Stimulated activated CD8-positive, alpha-beta memory T cell treated with anti-CD3 and anti-CD28 coated beads, Interleukin-7, amount 100 ng/mL, for 24 hours (primary cell): ENCODE data around the gene CORT.
"Not testable (repeated sequence)": the region's sequence is repeated elsewhere in the genome, so short reads cannot be mapped to it uniquely, and the experiment has no call there.

Experiments
- DNase-seq: peaks from one replicate; pipeline ENCODE4 v3.0.0-alpha.2; 2020; ENCODE audit warnings: low read depth

The CORT gene

DNA sequence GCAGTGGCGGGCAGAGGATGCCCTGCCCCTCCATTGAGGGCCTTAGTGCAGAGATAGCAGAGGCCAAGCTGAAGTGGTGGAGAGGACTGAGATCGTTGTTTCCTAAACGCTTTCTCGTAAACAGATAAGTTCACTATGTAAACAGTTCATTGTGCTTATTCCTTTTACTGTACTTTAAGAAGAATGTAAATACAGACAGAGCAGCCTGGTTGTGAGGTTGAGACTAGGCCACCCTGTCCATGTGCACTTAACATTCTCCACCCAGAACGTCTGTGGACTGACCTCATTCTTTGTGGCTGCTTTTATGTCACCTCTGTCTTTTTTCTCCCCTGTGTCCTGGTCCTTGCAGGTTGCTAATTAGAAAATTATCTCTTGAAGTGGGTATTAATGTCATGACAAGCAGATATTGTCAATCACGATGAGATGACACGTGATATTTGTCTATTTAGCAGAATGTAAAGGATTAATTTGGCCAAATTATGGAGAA is 11.1 kb upstream of the CORT start:
- DNase-seq = no peak

DNA sequence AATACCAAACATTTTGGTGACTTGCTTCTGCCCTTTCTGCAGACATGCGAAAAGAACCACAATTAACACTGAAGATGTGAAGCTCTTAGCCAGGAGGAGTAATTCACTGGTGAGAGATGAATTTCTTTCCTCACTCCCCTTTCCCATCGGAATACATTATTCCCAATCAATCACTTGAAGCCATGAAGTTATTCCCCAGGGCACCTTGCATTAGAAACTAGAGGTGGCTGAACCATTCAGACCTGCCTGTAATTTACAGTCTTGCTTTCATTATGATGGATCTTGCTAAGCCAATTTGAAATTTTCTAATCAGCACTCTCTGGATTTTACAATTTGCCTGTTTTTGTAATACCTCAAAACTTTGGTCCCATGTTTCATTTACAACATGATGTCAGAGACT is 9.5 kb upstream of the CORT start:
- no peak for DNase-seq

DNA sequence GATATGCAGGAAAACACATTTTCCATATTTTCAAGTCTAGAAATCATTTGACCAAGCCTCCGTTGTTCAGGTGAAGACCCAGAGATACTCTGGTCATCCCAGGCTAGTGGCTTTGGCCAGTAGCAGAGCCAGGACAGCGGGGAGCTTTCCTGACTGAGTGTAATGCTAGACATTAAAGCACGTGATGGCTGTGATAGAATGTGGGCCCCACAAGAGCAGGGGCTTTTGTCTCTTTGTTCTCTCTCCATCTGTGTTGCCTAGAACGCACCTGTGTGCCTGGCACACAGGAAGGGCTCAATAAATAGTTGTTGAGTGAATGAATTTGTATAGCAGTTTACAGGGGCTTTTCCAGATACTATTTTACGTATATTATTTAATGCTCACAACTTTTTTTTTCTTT is 9.0 kb upstream of the CORT start:
- DNase-seq = no peak

- no peak for DNase-seq
These were observed 5.6 kb upstream of the CORT start for GRCh38 chr1:10444248-10444647.

DNA sequence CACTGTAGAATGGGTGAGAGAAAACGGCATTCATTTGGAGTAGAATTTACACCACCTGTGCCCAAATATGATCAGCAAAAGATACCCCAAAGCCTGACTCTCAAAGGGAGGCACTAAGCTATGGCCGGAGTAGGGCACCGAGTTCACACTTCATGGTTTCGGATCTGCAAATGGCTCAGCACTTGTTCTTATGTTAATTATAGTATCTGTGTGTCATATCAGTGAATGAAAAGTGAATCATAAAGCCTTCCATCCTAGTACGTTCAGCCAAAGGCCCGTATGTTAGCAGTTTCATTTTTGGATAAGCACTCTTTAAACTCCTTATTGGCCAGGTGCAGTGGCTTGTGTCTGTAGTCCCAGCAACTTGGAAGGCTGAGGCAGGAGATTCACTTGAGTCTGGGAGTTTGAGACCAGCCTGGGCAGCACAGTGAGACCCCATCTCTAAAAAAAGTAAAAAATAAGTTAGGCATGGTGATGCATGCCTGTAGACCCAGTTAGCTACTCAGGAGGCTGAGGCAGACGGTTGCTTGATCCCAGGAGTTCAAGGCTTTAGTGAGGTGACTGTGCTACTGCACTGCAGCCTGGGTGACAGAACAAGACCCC is 4.9 kb upstream of the CORT start:
- DNase-seq = no peak

DNA sequence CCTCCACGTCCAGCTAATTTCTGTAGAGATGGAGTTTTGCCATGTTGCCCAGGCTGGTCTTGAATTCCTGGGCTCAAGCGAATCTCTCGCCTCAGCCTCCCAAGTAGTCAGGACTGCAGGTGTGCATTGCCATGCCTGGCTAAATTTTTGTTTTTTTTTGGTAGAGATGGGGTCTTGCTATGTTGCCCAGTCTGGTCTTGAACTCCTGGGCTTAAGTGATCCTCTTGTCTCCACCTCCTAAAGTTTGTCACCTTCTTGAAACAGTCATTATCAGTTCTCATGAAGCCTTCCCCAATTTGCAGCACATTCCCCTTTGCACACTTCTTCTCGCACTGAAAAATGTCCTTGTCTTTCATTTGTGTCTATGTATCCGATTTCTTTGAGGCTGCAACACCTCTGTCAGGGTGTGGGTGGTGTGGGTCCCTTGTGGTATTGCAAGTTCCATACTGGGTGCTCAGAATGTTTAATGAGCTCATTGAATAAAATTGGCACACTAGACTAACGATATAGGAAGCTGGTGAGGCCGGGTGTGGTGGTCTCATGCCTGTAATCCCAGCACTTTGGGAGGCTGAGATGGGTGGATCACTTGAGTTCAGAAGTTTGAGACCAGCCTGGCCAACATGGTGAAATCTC is 2.9 kb upstream of the CORT start:
- DNase-seq = no peak

DNA sequence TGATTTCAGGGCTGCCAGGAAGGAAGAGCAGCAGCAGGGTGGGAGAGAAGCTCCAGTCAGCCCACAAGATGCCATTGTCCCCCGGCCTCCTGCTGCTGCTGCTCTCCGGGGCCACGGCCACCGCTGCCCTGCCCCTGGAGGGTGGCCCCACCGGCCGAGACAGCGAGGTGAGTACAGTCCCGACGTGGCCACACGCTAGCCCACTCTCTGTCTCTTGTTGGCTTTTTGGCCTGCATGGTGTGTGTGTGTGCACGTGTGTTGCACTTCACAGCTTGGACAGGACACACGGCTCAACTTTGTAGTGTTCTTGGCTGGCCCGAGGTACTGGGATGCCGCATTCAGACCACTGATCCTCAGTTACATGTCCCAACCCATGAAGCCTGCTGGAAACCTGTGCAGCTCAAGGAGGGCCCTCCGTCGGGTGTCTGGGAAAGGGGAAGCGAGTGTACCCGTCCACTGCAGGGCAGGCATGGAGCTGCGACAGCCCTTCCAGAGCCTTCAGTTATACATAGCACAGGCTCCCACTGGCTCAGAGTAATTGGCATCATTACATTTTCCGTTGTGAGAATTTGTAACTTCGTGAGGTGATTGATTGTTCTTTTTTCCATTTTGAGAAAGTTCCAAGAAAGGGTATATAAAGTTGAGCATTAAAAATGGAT is 454 bp downstream of the CORT start:
- DNase-seq = no peak

- DNase-seq = no peak
These were observed 1.0 kb downstream of the CORT start for GRCh38 chr1:10450836-10451235.

DNA sequence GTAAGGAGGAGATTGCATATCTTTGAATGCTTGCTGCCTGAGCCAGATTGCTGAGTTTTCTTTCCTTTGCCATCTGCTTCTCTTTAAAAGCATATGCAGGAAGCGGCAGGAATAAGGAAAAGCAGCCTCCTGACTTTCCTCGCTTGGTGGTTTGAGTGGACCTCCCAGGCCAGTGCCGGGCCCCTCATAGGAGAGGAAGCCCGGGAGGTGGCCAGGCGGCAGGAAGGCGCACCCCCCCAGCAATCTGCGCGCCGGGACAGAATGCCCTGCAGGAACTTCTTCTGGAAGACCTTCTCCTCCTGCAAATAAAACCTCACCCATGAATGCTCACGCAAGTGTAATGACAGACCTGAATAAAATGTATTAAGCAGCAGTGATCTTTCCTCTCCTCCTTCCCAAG is 1.5 kb downstream of the CORT start:
- DNase-seq = no peak

- no peak for DNase-seq
These were observed 6.2 kb downstream of the CORT start for GRCh38 chr1:10456048-10456447.

GRCh38 chr1:10456661-10457060 is 6.8 kb downstream of the CORT start:
- no peak for DNase-seq

- not testable (repeated sequence) for DNase-seq
These were observed 7.6 kb downstream of the CORT start for GRCh38 chr1:10457462-10457861.

DNA sequence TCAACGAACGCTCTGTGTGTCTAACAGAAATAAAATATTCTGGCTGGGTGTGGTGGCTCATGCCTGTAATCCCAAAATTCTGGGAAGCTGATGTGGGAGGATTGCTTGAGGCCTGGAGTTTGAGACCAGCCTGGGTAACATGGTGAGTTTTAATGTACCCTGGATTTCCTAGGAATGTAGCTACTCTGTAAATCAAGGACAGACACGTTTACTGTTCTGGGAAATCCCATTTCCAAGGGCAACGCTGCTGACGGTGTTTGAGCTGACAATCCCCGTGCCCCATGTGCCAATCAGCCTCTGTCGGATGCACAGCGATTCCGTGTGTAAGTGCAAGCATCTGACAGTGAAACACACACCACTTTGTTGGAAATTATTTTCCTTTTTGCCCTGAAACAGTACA is 8.0 kb downstream of the CORT start:
- no peak for DNase-seq

DNA sequence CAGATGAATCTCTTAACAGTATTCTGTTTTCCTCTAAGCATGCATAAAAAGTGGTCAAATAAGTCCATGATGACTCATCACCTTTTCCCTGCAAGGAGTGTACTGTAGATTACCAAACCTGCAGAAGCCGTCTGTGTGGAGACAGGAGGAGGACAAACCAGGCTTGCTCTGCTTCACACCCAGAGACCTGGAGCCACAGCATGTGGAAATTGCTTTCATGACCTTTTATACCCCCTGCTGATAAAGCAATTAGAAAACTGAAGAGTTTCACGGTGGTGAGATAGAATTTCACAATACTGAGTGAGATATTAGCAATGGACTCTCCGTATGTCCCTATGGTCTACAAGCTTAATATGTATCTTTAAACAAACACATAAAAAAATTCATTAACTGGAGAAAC is 9.4 kb downstream of the CORT start:
- DNase-seq = no peak

DNA sequence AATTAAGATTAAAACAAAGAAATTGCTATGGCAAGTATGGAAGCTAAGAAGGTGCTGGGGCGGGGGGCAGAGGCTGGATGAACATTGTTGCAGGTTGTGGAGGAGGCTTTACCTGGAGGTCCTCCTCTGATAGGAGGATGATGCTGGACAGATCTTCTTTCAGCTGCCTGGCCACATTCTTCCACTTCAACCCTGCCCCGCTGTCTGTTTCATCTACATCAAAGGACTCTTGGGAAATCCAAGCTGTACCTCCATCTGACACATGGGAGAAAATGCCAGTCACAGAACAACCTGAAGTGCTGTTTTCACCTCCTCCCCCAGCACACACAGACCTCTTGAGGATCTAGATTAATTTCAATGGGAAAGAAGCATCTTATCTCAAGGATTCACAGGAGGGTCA is 17.2 kb downstream of the CORT start:
- DNase-seq = no peak

DNA sequence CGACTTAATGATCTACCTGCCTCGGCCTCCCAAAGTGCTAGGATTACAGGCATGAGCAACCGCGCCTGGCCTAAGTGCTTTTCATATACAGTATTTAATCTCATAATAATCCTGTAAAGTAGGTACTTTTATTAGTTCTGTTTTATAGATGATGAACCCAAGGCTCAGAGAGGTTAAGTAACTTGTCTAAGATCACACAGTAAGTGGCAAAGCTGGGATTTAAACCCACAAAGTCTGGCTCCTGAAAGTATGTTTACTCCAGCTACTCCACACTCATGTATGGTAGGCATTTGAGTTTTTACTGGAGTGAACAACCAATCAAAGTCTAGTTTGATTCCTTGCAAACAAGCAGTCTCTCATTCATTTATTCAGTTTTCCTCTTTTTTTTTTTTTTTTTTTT is 20.2 kb downstream of the CORT start:
- DNase-seq = no peak

- DNase-seq = no peak
These were observed 21.8 kb downstream of the CORT start for GRCh38 chr1:10471411-10472219.

DNA sequence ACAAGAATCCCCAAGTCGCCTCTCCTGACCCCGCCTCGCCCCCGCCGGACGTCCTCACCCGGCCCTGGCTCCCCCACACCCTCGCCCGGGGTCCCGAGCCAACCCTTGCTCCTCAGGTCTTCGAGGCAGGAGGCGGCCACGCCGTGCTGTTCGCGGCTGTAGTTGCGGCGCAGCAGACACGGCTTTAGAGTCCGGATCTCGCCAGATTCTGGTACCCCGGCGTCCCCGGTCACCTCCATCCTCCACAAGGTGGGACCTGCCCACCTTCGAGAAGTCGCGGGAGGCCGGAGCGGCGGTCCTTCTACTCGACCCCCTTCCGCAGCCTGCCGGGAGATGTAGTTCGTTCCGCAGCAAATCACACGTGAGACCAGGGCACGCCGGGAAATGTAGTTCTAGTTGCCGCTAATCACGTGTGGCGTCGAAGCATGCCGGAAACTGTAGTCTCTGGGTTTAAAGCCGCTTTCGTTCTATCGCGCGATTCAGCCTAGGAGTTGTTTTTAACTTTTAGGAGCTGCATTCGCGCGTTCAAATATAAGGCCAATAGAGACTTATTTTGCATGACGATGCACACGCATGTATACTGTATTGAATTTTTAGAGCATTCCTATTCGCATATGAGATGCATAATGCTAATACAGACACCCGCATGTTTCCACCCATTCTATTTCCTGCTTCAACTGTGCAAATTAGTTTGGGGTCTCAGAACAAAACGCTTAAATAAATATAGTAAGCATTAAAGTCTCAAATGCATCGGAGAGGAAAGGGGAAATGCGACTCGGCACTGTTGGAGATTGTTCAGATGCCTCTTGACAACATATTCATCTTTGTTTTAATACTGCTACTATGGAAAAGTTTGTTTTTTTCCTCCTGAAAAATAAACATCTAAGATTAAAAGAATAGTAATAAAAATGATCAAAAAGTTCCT is 22.7 kb downstream of the CORT start, which contains the start of gene DFFA:
Gene DFFA, minus strand, starts transcription at position 310 of the 925 bp plus-strand sequence. Its CDS starts 71 bp downstream, at position 239.
- DNase-seq = peak; percentile 83

GRCh38 chr1:10473145-10473765 is 23.4 kb downstream of the CORT start:
- no peak for DNase-seq

DNA sequence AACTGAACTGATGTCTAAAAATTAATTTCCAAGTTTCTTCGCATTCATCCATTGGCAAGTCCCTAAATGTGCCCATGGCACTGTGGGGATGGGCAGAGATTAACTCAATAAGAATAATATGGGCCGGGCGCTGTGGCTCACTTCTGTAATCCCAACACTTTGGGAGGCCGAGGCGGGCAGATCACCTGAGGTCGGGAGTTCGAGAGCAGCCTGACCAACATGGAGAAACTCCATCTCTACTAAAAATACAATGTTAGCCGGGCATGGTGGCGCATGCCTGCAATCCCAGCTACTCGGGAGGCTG is 24.4 kb downstream of the CORT start:
- DNase-seq = not testable (repeated sequence)
